HG03442 (cell line): ENCODE results near the gene ATG9B.
"Not testable (repeated sequence)": the region's sequence is repeated elsewhere in the genome, so short reads cannot be mapped to it uniquely, and the experiment has no call there.

Source experiments
- ATAC-seq: cut with Tn5 transposase; IDR thresholded peaks from one replicate; pipeline ENCODE4 v1.9.1; 2021; ENCODE audit warnings: mild to moderate bottlenecking, moderate library complexity; ENCODE audit not compliant: unreplicated experiment

Gene ATG9B

GRCh38 chr7:151059367-151060112 is 35.2 kb upstream of the ATG9B start, which contains the start of gene SLC4A2:
SLC4A2 (plus strand) TSS chr7:151059589; CDS start chr7:151061988, 2,399 bp downstream.
- peak; percentile 27 for ATAC-seq

GRCh38 chr7:151058781-151059366 is 34.6 kb upstream of the ATG9B start:
- no peak for ATAC-seq

GRCh38 chr7:151057989-151058780 is 33.9 kb upstream of the ATG9B start:
- peak; percentile 88 for ATAC-seq

- peak; percentile 9 for ATAC-seq
These were observed 33.3 kb upstream of the ATG9B start, which contains the start of gene CDK5 for GRCh38 chr7:151057506-151057988. CDK5 (minus strand) TSS chr7:151057897; CDS start chr7:151057848, 49 bp downstream.

- no peak for ATAC-seq
These were observed 32.6 kb upstream of the ATG9B start for GRCh38 chr7:151056666-151057505.

GRCh38 chr7:151056283-151056665 is 32.0 kb upstream of the ATG9B start:
- ATAC-seq, result no peak

- ATAC-seq, result no peak
These were observed 29.5 kb upstream of the ATG9B start for GRCh38 chr7:151053751-151054150.

- ATAC-seq, result no peak
These were observed 28.8 kb upstream of the ATG9B start for GRCh38 chr7:151053096-151053495.

- ATAC-seq, result no peak
These were observed 26.8 kb upstream of the ATG9B start for GRCh38 chr7:151051108-151051507.

- ATAC-seq, result no peak
These were observed 24.7 kb upstream of the ATG9B start for GRCh38 chr7:151048911-151049463.

GRCh38 chr7:151047976-151048815 is 23.9 kb upstream of the ATG9B start, which contains the start of gene ASIC3:
ASIC3 (plus strand) TSS chr7:151048531; CDS start chr7:151048886, 355 bp downstream.
- no peak for ATAC-seq

- ATAC-seq, result no peak
These were observed 22.6 kb upstream of the ATG9B start for GRCh38 chr7:151046603-151047573.

GRCh38 chr7:151045967-151046366 is 21.7 kb upstream of the ATG9B start:
- no peak for ATAC-seq

GRCh38 chr7:151045262-151045661 is 21.0 kb upstream of the ATG9B start:
- ATAC-seq, result no peak

- ATAC-seq, result no peak
These were observed 19.7 kb upstream of the ATG9B start for GRCh38 chr7:151043959-151044358.

GRCh38 chr7:151043449-151043848 is 19.2 kb upstream of the ATG9B start:
- not testable (repeated sequence) for ATAC-seq

- ATAC-seq, result no peak
These were observed 16.5 kb upstream of the ATG9B start for GRCh38 chr7:151040616-151041375.
